Naive B cell (primary cell): Measurements from ENCODE around the gene CLIC5. TPM values are rescaled to one million over a fixed set of nuclear protein-coding genes. Genes with fewer than 3 reads are reported as not detected.

Experiments used
- ATAC-seq, 2 donors: fragments of 150-1000 bp; cut with Tn5 transposase; 2 replicates each; pipeline ENCODE4 v1.10.0; 2021; ENCODE audit warnings: low read depth in 2 of 2, mild to moderate bottlenecking in 2 of 2, moderate library complexity in 2 of 2
- DNase-seq: peaks from one replicate; pipeline ENCODE4 v3.0.0; 2022
- H3K27ac Mint-ChIP-seq, 6 donors: one replicate each; pipeline ENCODE4 v1.8.0; 2020 to 2022; ENCODE audit warnings: mild to moderate bottlenecking in 6 of 6, mixed read lengths in 6 of 6, moderate library complexity in 5 of 6, inconsistent platforms in 2 of 6
- H3K27me3 Mint-ChIP-seq, 3 donors: one replicate each; pipeline ENCODE4 v1.8.0; 2021 to 2022; ENCODE audit warnings: mixed read lengths in 3 of 3, mild to moderate bottlenecking in 1 of 3
- H3K36me3 Mint-ChIP-seq, 2 donors: one replicate each; pipeline ENCODE4 v1.8.0; 2020 to 2022; ENCODE audit warnings: mixed read lengths in 2 of 2, inconsistent platforms in 1 of 2, mild to moderate bottlenecking in 1 of 2
- H3K4me1 Mint-ChIP-seq, 3 donors: one replicate each; pipeline ENCODE4 v1.8.0; 2020 to 2022; ENCODE audit warnings: mixed read lengths in 3 of 3, inconsistent platforms in 1 of 3, mild to moderate bottlenecking in 1 of 3, moderate library complexity in 1 of 3
- H3K4me3 Mint-ChIP-seq, 8 donors: one replicate each; pipeline ENCODE4 v1.8.0; 2020 to 2022; ENCODE audit warnings: mild to moderate bottlenecking in 8 of 8, mixed read lengths in 8 of 8, moderate library complexity in 8 of 8, inconsistent platforms in 2 of 8
- H3K9me3 Mint-ChIP-seq, 7 donors: one replicate each; pipeline ENCODE4 v1.8.0; 2020 to 2022; ENCODE audit warnings: mixed read lengths in 7 of 7, mild to moderate bottlenecking in 5 of 7, inconsistent platforms in 2 of 7, moderate library complexity in 1 of 7
- polyA plus RNA-seq, 6 donors: library from polyadenylated mRNA; unstranded; fragments of 300-500 nt; fragmentation: Illumina TruSeq; gene quantifications; one replicate each; pipeline ENCODE4 v1.2.3, GENCODE V29; 2021; ENCODE audit warnings: low read depth in 6 of 6

CLIC5 gene
- polyA plus RNA-seq, result 1 to 10 TPM in 1 of 6 donors, under 1 TPM in 4, not detected in 1; 0.05 to 1.3 (median 0.13) TPM

GRCh38 chr6:46015119-46015968, at the start of gene CLIC5:
Gene CLIC5 (minus strand): TSS chr6:46015860. CDS start chr6:46015542, 318 bp downstream.
- ATAC-seq (peak; percentile 45 to 51), DNase-seq (peak; percentile 4)
- Mint-ChIP-seq H3K9me3 (peaks cover 0 to 9% (median 6%) of the 10 kb centered on the region in 7 donors), H3K27ac (peak within 1 kb of the TSS in 4 of 6 donors; percentile 13 to 95 (median 50)), H3K4me3 (peak within 1 kb of the TSS; percentile 81 to 90 (median 85)), H3K4me1 (peaks cover 30 to 55% (median 33%) of the 10 kb centered on the region in 3 donors), H3K36me3 (peaks cover 0 to 8% of the 10 kb centered on the region in 2 donors), H3K27me3 (peaks cover 0 to 34% (median 24%) of the 10 kb centered on the region in 3 donors)

DNA sequence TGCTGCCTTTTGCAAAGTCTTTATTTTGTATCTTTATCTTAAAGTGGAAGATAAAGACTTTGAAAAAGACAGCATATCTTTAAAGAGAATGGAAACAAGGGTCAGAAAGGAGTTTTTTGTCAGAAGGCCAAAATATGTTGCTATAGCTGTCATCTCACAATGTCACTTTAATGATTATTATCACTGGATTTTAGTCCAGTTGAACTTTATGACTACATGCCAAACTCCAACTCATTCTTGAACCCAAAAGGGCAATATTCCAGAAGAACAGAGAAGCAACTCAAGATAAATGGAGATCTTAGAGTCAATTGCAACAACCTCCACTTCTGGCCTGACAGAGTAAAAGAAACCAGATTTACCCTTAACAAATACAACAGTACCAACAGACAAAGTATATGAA, 47.3 kb upstream of the CLIC5 start:
- H3K36me3 Mint-ChIP-seq, result peaks cover 4 to 9% of the 10 kb centered on the region in 2 donors
- ATAC-seq, result no peak
- H3K9me3 Mint-ChIP-seq, result peaks cover under 1 to 11% (median 7%) of the 10 kb centered on the region in 7 donors
- DNase-seq, result no peak
- no peak overlapping the region for H3K27ac Mint-ChIP-seq
- peaks cover 14 to 44% (median 16%) of the 10 kb centered on the region in 3 donors for H3K27me3 Mint-ChIP-seq
- no peaks in the 10 kb centered on the region for H3K4me1 Mint-ChIP-seq
- H3K4me3 Mint-ChIP-seq, result no peak overlapping the region

DNA sequence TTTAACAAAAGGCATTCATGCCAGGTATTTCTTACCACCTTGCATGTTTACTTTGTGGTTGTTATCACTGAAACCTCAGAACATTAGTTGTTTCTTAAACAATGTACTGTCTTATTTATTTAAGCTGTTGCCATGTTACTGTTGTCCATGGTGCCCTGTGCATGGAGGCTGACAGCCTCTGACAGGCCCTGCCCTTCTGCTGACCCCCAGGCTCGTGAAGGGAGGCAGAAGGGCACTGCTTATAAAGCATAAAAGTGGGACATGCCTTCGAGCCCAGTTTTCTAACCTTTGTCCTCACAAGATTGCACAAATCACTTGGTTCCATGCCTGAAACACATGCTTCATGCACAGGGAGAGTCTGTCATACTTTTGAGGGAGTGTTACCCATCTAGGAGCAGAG, 46.7 kb upstream of the CLIC5 start:
- Mint-ChIP-seq H3K36me3 (peaks cover 5 to 9% of the 10 kb centered on the region in 2 donors), H3K9me3 (peaks cover 4 to 17% (median 7%) of the 10 kb centered on the region in 7 donors), H3K4me1 (no peaks in the 10 kb centered on the region), H3K27ac (no peak overlapping the region), H3K4me3 (no peak overlapping the region), H3K27me3 (peaks cover 14 to 44% (median 21%) of the 10 kb centered on the region in 3 donors)
- DNase-seq (no peak), ATAC-seq (no peak)

DNA sequence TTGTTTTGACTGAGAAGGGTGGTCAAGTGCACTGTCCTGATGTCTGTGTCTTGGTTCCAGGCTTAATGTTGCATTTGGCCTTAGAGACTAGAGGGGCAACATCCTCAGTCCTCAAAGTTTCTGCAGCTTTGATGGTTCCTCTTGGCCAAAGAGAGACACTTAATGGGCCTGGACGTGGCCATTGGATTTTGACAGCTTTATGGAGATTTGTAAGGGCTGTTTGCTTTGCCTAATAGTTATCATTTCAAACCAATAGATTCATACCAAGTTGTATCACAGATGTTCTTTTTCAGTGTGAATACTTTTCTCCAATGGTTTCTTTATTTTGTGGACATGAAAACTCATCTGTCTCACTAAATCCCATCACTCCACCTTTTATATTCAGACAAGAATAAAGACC, 45.8 kb upstream of the CLIC5 start:
- peaks cover 4 to 26% (median 13%) of the 10 kb centered on the region in 7 donors for H3K9me3 Mint-ChIP-seq
- H3K36me3 Mint-ChIP-seq, result peaks cover 9 to 11% of the 10 kb centered on the region in 2 donors
- no peak overlapping the region for H3K27ac Mint-ChIP-seq
- DNase-seq (no peak), ATAC-seq (no peak)
- H3K4me1 Mint-ChIP-seq, result no peaks in the 10 kb centered on the region
- peaks cover 16 to 44% (median 20%) of the 10 kb centered on the region in 3 donors for H3K27me3 Mint-ChIP-seq
- no peak overlapping the region for H3K4me3 Mint-ChIP-seq

GRCh38 chr6:46059608-46060007, 43.9 kb upstream of the CLIC5 start:
- H3K9me3 Mint-ChIP-seq, result peaks cover 4 to 26% (median 12%) of the 10 kb centered on the region in 7 donors
- peaks cover 15 to 43% (median 17%) of the 10 kb centered on the region in 3 donors for H3K27me3 Mint-ChIP-seq
- DNase-seq (no peak), ATAC-seq (no peak)
- no peaks in the 10 kb centered on the region for H3K4me1 Mint-ChIP-seq
- H3K27ac Mint-ChIP-seq, result no peak overlapping the region
- peaks cover 9 to 11% of the 10 kb centered on the region in 2 donors for H3K36me3 Mint-ChIP-seq
- no peak overlapping the region for H3K4me3 Mint-ChIP-seq

DNA sequence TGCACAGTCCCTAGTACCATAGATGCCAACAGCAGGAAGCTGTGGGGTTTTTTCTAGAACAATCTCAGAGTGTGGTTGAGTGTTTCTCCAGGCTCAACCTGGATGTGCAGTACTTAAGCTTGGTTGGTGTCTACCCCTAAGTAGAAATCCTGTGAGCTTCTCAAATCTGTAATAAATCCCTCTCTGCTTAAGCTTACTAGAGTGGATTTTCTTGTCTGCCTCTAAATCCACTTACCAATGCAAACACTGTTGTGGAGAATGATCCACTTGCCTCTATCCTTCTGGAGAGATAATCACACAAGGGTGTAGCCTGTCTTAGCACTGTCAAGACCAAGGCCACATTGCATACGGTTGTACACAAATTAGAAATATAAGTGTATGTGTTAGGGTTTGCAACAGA, 43.3 kb upstream of the CLIC5 start:
- ATAC-seq (no peak), DNase-seq (no peak)
- Mint-ChIP-seq H3K27ac (no peak overlapping the region), H3K36me3 (peaks cover 9 to 10% of the 10 kb centered on the region in 2 donors), H3K9me3 (peaks cover 4 to 26% (median 11%) of the 10 kb centered on the region in 7 donors), H3K27me3 (peaks cover 15 to 43% (median 17%) of the 10 kb centered on the region in 3 donors), H3K4me3 (no peak overlapping the region), H3K4me1 (no peaks in the 10 kb centered on the region)

DNA sequence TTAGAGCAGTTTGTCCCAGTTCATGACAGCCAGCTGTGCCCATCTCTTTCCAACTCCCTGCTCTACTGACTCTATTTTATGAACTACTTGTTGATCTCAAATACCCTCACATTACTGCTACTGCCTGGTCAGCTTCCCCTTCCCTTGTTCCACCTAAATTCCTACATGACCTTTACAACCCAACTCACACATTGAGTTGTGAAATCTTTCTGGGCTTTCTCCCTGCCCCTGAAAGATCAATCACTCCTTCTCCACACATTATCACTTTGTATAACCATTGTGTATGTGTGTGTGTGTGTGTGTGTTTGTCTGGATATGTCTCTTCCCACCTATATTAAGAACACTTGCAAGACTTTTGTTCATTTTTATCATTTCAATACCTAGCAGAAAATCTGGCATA, 42.1 kb upstream of the CLIC5 start:
- Mint-ChIP-seq H3K4me1 (no peaks in the 10 kb centered on the region), H3K4me3 (no peak overlapping the region), H3K36me3 (peaks cover 0 to 7% of the 10 kb centered on the region in 2 donors), H3K9me3 (peaks cover 0 to 16% (median 7%) of the 10 kb centered on the region in 7 donors), H3K27ac (no peak overlapping the region), H3K27me3 (peaks cover 6 to 39% (median 14%) of the 10 kb centered on the region in 3 donors)
- no peak for ATAC-seq
- no peak for DNase-seq

DNA sequence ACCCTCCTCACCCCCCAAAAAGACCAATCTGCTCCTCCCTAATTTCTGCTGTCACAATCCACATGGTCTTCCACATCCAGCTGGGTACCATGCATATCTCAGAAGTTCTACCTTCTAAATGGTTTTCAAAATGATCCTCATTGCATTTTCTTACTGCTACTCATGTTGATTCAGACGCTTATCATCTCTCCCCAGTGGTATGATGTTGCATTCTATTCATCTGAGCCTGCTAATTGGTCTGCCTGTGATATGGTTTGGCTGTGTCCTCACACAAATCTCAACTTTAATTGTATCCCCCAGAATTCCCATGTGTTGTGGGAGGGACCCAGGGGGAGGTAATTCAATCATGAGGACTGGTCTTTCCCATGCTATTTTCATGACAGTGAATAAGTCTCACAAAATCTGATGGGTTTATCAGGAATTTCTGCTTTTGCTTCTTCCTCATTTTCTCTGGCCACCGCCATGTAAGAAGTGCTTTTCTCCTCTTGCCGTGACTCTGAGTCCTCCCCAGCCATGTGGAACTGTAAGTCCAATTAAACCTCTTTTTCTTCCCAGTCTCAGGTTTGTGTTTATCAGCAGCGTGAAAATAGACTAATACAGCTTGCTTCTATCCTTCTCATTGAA, 41.4 kb upstream of the CLIC5 start:
- Mint-ChIP-seq H3K9me3 (peaks cover 0 to 16% (median 7%) of the 10 kb centered on the region in 7 donors), H3K4me1 (no peaks in the 10 kb centered on the region), H3K27ac (no peak overlapping the region), H3K36me3 (peaks cover 0 to 7% of the 10 kb centered on the region in 2 donors), H3K4me3 (no peak overlapping the region), H3K27me3 (peaks cover 9 to 41% (median 14%) of the 10 kb centered on the region in 3 donors)
- DNase-seq, result no peak
- no peak for ATAC-seq

DNA sequence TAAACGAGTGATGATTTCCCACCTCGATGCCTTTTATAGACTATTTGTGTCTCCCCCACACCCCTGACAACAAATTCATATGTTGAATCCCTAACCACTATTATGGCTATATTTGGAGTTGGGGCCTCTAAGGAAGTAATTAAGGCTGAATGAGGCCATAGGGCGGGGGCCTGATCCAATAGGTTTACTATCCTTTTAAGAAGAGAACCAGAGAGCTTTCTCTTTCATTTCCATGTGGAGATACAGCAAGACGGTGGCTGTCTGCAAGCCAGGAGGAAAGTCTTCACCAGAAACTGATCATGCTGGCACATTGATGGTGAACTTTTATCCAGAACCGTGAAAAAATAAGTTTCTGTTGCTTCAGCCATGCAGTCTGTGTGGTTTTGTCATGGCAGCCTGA, 38.9 kb upstream of the CLIC5 start:
- no peak overlapping the region for H3K27ac Mint-ChIP-seq
- H3K27me3 Mint-ChIP-seq, result peaks cover 14 to 36% (median 18%) of the 10 kb centered on the region in 3 donors
- H3K36me3 Mint-ChIP-seq, result peaks cover 0 to 7% of the 10 kb centered on the region in 2 donors
- DNase-seq (no peak), ATAC-seq (no peak)
- no peak overlapping the region for H3K4me3 Mint-ChIP-seq
- no peaks in the 10 kb centered on the region for H3K4me1 Mint-ChIP-seq
- peaks cover 0 to 16% (median 7%) of the 10 kb centered on the region in 7 donors for H3K9me3 Mint-ChIP-seq

DNA sequence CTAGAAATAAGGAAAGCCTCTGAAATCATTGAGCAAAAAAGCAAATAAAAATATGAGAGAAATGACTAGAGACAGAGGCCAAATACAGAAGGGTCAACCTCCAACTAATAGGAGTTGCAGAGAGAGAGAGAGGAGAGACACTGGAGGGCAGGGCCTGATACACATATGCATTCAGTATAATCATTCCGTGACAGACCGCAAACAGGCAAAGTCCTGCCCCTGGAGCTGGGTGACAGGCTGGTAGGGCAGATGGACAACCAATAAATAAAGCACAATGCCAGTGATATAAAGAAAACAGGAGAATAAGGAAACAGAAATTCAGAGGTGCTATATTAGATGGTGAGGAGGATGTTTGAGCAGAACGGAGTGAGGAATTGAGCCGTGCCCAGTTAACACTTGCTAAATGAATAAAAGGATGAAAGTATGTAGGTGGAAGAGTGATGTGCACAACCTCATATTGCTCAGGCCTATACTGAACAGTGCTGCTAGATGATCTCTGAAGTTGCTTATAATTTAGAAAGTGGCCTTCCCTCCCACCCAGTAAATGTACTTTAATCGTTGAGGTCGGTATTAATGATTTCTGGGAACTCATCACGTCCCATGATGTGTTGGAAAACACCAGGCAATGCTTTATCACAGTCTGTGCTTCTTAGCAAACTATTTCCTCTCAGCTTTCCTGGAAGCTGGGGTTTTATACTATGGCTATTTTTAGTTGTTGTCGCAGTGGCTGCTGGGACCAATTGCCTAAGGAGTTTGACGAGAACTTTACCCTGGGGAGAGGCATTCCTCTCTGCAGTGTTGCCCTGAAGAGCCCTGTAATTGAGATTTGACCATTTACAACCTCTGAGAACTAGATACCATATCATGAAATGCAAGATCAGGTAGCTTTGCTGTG, 37.6 kb upstream of the CLIC5 start:
- no peak for DNase-seq
- Mint-ChIP-seq H3K9me3 (peaks cover 0 to 16% (median 7%) of the 10 kb centered on the region in 7 donors), H3K36me3 (peaks cover 0 to 7% of the 10 kb centered on the region in 2 donors), H3K4me3 (no peak overlapping the region), H3K27me3 (peaks cover 11 to 46% (median 24%) of the 10 kb centered on the region in 3 donors), H3K4me1 (no peaks in the 10 kb centered on the region), H3K27ac (peak overlapping the region in 1 of 6 donors; percentile 8)
- no peak for ATAC-seq

DNA sequence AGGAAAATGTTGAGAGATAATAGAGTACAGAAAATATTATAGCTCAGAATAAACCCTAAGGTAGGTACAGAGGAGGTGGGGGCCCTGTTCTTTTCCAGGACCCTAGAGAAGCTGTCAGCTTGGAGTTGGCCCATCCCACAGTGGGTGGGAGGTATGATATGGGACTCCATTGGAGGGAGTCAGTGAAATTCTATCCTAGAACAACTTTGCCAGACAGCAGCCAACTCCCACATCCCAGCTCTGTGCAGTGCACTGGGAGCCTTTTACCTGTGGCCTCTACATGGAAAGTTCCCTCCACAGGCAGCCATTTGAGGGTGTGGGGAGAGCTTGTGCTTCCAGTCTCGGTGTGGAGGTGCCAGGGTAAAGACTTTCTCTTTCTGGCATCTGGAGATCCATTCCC, 36.8 kb upstream of the CLIC5 start:
- peaks cover 0 to 7% of the 10 kb centered on the region in 2 donors for H3K36me3 Mint-ChIP-seq
- H3K4me3 Mint-ChIP-seq, result no peak overlapping the region
- peaks cover 0 to 11% (median 6%) of the 10 kb centered on the region in 7 donors for H3K9me3 Mint-ChIP-seq
- no peak for DNase-seq
- no peaks in the 10 kb centered on the region for H3K4me1 Mint-ChIP-seq
- H3K27me3 Mint-ChIP-seq, result peaks cover 3 to 40% (median 25%) of the 10 kb centered on the region in 3 donors
- no peak overlapping the region for H3K27ac Mint-ChIP-seq
- no peak for ATAC-seq

- Mint-ChIP-seq H3K27ac (no peak overlapping the region), H3K9me3 (peaks cover 0 to 6% (median under 1%) of the 10 kb centered on the region in 7 donors), H3K27me3 (peaks cover 2 to 35% (median 23%) of the 10 kb centered on the region in 3 donors), H3K4me3 (no peak overlapping the region), H3K36me3 (peaks cover 0 to 2% of the 10 kb centered on the region in 2 donors), H3K4me1 (no peaks in the 10 kb centered on the region)
- DNase-seq (no peak), ATAC-seq (no peak)
Observed at GRCh38 chr6:46051962-46052361, 36.3 kb upstream of the CLIC5 start.
